ENCODE results near the gene ARFGAP3.

- TF ChIP-seq POLR2A (IDR thresholded peaks at IDR 0.05; ENCODE audit: low read length) (no peak), MYC (IDR thresholded peaks at IDR 0.05; ENCODE audit: borderline replicate concordance, low read length) (no peak), KDM5A (IDR thresholded peaks at IDR 0.05) (no peak), EP300 (IDR thresholded peaks at IDR 0.05) (no peak), MAZ (IDR thresholded peaks at IDR 0.05; ENCODE audit: borderline replicate concordance, low read depth, low read length) (no peak), CHD4 (IDR thresholded peaks at IDR 0.05; ENCODE audit: borderline replicate concordance) (no peak), CEBPB (IDR thresholded peaks at IDR 0.05) (no peak), MAFK (IDR thresholded peaks at IDR 0.05; ENCODE audit: partially characterized antibody) (no peak)
- TF ChIP-seq, protein P1, sequence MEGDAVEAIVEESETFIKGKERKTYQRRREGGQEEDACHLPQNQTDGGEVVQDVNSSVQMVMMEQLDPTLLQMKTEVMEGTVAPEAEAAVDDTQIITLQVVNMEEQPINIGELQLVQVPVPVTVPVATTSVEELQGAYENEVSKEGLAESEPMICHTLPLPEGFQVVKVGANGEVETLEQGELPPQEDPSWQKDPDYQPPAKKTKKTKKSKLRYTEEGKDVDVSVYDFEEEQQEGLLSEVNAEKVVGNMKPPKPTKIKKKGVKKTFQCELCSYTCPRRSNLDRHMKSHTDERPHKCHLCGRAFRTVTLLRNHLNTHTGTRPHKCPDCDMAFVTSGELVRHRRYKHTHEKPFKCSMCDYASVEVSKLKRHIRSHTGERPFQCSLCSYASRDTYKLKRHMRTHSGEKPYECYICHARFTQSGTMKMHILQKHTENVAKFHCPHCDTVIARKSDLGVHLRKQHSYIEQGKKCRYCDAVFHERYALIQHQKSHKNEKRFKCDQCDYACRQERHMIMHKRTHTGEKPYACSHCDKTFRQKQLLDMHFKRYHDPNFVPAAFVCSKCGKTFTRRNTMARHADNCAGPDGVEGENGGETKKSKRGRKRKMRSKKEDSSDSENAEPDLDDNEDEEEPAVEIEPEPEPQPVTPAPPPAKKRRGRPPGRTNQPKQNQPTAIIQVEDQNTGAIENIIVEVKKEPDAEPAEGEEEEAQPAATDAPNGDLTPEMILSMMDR (IDR thresholded peaks at IDR 0.05) = no peak
- TF ChIP-seq, protein P2, sequence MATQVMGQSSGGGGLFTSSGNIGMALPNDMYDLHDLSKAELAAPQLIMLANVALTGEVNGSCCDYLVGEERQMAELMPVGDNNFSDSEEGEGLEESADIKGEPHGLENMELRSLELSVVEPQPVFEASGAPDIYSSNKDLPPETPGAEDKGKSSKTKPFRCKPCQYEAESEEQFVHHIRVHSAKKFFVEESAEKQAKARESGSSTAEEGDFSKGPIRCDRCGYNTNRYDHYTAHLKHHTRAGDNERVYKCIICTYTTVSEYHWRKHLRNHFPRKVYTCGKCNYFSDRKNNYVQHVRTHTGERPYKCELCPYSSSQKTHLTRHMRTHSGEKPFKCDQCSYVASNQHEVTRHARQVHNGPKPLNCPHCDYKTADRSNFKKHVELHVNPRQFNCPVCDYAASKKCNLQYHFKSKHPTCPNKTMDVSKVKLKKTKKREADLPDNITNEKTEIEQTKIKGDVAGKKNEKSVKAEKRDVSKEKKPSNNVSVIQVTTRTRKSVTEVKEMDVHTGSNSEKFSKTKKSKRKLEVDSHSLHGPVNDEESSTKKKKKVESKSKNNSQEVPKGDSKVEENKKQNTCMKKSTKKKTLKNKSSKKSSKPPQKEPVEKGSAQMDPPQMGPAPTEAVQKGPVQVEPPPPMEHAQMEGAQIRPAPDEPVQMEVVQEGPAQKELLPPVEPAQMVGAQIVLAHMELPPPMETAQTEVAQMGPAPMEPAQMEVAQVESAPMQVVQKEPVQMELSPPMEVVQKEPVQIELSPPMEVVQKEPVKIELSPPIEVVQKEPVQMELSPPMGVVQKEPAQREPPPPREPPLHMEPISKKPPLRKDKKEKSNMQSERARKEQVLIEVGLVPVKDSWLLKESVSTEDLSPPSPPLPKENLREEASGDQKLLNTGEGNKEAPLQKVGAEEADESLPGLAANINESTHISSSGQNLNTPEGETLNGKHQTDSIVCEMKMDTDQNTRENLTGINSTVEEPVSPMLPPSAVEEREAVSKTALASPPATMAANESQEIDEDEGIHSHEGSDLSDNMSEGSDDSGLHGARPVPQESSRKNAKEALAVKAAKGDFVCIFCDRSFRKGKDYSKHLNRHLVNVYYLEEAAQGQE (IDR thresholded peaks at IDR 0.05) = no peak
- TF ChIP-seq, protein P3, sequence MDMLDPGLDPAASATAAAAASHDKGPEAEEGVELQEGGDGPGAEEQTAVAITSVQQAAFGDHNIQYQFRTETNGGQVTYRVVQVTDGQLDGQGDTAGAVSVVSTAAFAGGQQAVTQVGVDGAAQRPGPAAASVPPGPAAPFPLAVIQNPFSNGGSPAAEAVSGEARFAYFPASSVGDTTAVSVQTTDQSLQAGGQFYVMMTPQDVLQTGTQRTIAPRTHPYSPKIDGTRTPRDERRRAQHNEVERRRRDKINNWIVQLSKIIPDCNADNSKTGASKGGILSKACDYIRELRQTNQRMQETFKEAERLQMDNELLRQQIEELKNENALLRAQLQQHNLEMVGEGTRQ (IDR thresholded peaks at IDR 0.05) = no peak
Measured at GRCh38 chr22:42881982-42882656, 25.0 kb upstream of the ARFGAP3 start.
